GM19239 (cell line): ENCODE results near the gene MTFP1.

Experiments
- DNase-seq: peaks from one replicate; pipeline ENCODE4 v3.0.0; 2011; ENCODE audit warnings: low spot score; ENCODE audit not compliant: insufficient read length
- FAIRE-seq: peaks from 2 replicates; lab custom pipeline; 2011; peaks lifted over from hg19 to GRCh38; lab: Jason Lieb, UNC

The MTFP1 gene

DNA sequence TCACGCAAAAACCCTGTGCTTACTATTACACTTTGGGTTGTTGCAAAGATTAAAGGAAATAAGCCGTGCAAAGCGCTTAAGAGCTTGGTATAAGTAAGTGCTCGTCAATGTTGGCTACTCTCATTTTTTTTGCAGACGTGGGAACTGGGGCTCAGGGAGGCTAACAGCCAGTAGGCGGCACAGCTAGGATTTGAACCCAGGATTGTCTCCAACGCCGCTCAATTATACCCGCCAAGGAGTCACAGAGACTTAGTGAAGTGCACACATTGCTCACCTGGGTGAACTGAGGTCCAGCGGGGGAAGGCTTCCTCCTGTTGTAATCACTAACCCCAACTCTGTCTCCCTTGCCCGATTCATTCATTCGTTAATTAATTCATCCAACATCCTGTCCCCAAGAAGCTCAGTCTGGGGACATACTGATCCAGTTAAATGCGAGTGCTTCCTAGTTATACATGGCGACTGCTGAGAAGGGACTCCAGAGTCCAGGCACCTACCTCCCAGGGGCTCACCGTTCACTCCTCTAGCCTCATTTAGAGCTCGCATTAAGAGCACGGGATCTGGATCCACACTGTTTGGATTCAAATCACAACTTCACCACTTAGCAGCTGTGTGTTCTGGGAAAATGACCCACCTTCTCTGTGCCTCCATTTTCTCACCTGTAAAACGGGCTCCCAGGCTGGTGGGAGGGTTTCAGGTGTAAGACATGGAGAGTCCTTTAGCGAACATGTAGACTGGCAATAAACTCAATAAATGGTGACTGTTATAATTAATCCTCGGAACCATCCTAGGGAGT lies 838 bp upstream of the MTFP1 start:
- no peak for FAIRE-seq
- DNase-seq, result no peak

GRCh38 chr22:30425327-30425615 lies 297 bp upstream of the MTFP1 start:
- DNase-seq (no peak), FAIRE-seq (no peak)

DNA sequence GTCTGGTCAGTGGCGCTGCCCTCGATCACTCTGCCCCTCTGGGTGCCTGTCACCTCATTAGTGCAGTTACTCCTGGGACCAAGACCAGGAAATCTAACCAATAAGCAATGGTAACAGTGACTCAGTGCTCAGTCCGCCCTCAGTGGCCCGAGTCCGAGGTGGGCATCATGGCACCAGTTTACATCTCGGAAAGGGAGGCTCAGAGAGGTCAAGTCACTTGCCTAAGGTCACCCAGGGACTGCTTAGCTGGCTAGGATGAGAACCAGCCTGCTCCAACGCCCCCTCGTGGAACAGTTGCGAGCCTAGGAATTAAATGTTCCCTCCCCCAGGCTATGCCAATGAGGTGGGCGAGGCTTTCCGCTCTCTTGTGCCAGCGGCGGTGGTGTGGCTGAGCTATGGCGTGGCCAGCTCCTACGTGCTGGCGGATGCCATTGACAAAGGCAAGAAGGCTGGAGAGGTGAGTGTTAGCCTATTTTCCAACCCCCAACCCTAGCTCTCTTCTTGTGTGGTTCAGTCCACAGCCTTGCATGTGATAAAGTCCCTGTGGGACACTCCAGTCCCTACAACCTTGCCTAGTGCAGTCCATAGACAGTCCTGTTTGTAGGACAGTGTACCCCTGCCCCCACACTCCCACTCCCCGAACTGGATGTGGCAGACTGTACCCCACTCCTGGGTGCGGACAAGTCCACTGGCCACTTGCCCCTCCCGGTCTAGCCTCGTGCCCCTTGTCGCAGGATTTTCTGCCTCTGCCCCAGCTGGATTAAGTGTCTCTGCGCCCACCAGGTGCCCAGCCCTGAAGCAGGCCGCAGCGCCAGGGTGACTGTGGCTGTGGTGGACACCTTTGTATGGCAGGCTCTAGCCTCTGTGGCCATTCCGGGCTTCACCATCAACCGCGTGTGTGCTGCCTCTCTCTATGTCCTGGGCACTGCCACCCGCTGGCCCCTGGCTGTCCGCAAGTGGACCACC lies 1.1 kb downstream of the MTFP1 start:
- peak; percentile 68 for DNase-seq
- FAIRE-seq, result peak; percentile 97

DNA sequence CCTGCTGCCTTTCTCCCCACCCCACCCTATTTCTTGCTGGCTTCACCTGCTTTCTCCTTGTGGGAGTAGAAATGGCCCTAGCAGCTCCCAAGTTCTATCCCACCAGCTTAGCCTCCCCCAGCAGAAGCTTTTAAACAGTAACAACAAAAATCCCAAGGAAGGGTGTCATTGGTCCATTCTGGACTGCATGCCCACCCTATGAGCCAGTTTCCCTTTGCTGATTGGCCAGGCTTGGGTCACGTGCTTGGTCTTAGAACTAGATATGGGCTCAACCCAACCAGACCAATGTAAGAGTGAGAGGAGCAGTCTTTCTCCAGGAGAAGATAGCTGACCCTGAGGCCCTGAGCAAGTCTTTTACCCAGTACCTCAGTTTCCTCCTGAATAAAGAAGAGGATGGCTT lies 2.3 kb downstream of the MTFP1 start:
- no peak for DNase-seq
- no peak for FAIRE-seq

DNA sequence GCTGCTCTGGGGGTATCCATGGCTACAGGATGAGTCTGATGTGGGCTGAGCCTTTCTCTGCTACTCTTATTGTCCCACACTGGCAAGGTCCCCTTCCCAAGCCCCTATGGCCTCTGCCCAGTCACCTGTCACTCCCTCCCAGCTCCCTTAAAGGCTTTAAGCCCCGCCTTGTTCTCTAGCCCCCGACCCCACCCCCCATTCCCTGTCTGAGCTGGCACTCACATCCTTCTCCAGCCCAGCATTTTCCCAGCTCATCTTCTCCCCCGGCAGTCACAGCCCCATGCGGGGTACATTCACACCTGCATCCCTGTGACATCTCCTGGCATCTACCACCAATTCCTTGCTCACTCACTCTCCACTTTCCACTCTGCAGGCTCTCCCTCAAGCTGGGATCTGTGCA lies 4.3 kb downstream of the MTFP1 start:
- DNase-seq (no peak), FAIRE-seq (no peak)

GRCh38 chr22:30430933-30431332 lies 5.4 kb downstream of the MTFP1 start:
- DNase-seq (no peak), FAIRE-seq (no peak)

DNA sequence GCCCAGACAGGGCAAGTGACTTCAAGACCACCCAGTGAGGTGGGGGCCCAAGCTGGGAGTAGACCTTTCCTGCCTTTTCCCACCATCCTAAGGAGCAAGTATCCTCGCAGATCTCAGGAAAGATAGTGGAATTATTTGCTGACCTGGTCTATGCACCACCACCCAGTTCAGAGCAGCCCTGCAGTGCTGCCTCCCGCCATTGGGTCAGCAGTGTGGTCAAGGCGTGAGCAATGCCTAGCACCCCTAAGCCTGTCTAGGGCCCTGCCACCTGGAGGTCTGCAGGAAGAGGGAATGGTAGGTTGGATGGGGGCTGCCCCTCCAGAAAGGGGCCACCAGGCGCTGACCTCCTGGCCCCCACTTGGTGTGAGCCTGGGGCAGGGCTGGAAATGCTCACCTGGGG lies 6.5 kb downstream of the MTFP1 start:
- FAIRE-seq (no peak), DNase-seq (no peak)

GRCh38 chr22:30432520-30432919 lies 7.0 kb downstream of the MTFP1 start:
- DNase-seq (no peak), FAIRE-seq (no peak)

DNA sequence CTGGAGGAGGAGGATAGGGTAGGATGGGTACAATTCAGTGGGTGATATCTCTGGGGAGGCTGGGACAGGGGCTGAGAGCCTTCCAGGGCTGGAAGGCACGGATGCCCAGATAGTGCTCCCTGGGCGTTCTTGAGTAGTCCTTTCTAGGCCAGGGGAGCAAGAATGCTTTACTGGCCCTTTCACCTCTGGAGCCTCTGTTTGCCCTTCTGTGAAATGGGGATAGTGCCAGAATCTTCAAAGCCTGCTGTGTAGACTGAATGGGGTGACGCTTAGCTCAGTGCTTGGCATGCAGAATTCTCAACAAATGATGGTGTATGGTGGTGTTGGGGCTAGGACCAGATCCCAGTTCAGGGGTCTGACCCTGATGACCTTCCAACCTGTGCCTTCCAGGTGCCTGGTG lies 7.7 kb downstream of the MTFP1 start:
- DNase-seq (no peak), FAIRE-seq (no peak)

DNA sequence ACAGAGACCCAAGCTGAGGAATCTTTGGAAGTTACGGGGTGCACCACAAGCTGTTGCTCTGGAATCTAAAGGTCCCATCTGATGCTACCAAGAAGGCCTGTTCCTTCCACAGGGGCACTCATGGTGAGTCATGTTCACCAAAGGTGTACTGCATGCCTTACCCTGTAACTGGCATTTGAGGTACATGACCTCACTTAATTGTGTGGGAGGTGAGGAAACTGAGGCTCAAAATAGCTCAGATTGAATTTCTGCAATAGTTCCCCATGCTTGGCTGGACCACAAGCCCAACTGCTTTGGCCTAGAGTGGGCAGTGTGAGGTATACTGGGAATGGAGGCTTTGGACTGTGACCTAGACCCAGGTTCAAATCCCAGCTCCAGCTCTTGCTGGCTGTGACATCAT lies 8.2 kb downstream of the MTFP1 start:
- no peak for DNase-seq
- FAIRE-seq, result no peak

DNA sequence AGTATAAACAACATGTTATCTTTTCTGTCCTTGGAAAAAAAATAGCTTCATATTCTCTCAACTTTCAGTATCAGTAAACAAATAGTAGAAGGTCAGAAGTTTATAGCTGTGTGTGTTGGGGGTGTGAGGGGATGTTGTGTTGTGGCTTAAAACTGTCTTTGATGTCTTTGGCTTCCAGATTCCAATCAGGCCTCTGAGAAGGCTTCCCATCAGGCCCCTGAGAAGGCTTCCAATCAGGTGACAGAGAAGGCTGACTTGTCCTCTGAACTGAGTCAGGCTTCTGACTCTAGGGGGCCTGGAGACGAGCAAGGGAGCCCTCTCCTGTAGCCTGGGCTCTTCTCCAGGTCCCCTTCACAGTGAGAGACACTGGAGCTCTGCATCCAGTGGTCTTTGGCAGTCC lies 9.3 kb downstream of the MTFP1 start:
- no peak for FAIRE-seq
- DNase-seq, result no peak

DNA sequence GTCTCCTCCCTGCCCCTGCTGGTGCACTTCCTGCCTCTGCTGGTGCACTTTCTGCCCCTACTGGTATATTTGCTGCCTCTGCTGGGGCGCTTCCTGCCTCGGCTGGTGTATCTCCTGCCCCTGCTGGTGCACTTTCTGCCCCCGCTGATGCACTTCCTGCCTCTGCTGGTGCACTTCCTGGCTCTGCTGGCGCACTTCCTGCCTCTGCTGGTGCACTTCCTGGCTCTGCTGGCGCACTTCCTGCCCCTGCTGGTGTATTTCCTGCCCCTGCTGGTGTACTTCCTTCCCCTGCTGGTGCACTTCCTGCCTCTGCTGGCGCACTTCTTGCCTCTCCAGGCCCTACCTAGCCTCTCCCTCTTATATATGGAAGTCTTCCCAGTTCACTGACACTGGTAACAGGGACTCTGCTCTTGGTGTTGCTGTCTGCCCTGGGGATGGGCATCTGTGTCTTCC lies 10.1 kb downstream of the MTFP1 start:
- no peak for DNase-seq
- peak; percentile 94 for FAIRE-seq

- FAIRE-seq, result no peak
- no peak for DNase-seq
These were observed 10.6 kb downstream of the MTFP1 start for GRCh38 chr22:30436196-30436595.

DNA sequence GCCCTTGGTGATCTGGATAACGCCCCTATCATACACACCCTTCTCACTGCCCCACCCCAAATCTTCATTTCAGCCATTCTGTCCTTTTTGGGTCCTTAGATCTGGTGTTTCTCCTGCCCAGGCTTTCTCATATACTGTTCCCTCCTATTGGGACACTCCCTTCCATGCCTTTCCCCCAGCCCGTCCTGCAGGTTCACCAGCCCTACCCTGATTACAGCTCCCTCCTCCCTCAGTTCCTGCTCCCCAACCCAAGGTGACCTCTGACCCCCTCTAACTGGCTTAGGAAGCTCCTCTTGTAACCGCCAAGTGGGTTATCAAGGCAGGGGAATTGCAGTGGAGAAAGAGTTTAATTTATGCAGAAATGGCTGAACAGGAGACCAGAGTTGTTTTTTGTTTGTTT lies 13.0 kb downstream of the MTFP1 start:
- no peak for DNase-seq
- FAIRE-seq, result no peak

- no peak for FAIRE-seq
- DNase-seq, result no peak
These were observed 13.7 kb downstream of the MTFP1 start for GRCh38 chr22:30439226-30439625.

- no peak for DNase-seq
- no peak for FAIRE-seq
These were observed 14.3 kb downstream of the MTFP1 start for GRCh38 chr22:30439836-30440235.

- FAIRE-seq (no peak), DNase-seq (no peak)
These were observed 15.5 kb downstream of the MTFP1 start for GRCh38 chr22:30441088-30441487.

DNA sequence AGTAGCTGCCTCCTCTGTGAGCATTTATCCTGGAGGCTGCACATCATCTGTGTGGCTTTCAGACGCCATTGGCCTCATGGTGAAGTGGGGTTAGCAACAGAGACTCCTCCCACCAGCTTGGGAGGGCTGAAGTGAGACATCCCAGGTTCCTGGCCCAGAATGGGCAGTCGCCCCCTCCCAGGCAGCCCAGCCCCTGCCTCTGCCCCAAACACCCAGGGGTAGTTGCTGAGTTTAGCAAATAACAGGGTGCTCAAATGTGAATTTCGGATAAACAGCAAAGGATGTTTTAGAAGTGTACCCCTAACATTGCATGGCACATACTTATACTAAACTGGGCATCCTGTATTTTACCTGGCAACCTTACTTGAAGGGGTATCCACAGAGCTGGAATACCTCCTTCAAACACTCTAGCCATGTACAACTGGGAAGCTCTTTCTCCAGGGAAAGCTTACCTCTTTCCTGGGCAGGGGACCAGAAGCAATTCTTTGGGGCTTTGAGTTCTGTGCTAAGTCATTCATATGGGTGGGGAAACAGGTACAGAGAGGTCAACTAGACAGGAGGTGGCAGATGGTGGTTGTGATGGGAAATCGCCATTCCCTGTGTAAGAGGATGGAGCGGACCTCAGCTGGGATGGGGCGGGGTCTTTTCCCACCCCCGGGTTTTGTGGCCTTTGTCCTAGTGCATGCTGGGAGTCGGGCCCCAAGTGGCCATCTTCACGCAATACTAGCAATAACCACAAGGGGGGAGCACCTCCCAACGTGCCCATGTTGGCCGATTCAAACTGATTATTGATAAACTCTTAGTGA lies 19.3 kb downstream of the MTFP1 start:
- FAIRE-seq, result peak; percentile 67
- peak; percentile 70 for DNase-seq

DNA sequence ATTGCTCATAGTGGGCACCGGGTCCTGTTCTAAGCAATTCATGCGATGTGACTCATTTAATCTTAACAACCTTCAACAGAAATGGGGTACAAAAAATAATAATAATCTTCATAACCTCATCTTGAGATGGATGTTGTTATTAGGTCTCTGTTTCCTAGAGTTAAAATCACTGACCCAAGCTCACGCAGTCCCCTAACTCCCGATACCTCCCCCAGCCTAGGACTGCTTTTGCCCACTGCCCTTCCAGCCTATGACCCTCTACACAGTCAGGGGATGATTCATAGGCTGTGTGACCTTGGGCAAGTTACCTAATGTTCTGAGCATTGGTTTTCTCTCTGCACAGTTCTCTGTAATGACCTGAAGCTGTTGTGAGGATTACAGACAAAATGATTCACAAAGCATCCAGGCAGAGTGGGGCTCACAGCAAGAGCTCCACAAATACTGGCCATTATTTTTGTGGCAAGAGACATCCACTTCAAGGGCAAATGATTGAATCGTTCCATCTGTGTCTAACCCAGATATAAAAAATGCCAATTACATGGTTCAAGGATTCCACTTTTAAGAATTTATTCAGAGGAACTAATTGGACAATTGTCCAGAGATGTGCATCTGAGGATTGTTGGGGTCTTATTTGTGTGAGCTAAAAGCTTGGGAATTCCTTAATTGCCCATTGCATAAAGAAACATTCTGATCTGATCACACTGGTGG lies 20.0 kb downstream of the MTFP1 start:
- FAIRE-seq (no peak), DNase-seq (no peak)

DNA sequence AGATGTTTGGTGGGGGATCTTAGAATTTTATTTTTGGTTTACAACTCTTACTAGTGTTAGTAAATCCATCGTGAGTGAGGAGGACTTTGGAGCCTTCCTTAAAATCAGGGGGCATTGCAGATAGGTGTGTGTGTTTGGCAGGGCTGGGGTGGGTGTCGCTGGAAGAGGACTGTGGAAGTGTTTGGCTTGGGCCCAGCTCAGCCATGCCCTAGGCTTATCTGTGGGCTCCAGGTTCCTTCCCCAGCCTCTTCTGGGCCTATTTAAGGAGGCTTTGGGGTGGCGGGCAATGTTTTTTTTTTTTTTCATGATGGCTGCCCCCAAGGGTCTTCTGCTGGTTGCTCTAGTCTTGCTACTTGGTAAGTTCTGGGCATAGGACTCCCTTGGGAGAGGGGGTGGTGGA lies 22.1 kb downstream of the MTFP1 start:
- no peak for FAIRE-seq

More for the DNA sequence above, 22.1 kb downstream of the MTFP1 start:
- DNase-seq, result no peak
